NCI-H1417 treated with DMSO at 0.1 percent for 48 hours (cell line): ENCODE data around the gene SNAI3.

ENCODE experiments used
- DNase-seq: peaks from one replicate; lab custom pipeline; 2025; lab: John Stamatoyannopoulos, UW

The SNAI3 gene

DNA sequence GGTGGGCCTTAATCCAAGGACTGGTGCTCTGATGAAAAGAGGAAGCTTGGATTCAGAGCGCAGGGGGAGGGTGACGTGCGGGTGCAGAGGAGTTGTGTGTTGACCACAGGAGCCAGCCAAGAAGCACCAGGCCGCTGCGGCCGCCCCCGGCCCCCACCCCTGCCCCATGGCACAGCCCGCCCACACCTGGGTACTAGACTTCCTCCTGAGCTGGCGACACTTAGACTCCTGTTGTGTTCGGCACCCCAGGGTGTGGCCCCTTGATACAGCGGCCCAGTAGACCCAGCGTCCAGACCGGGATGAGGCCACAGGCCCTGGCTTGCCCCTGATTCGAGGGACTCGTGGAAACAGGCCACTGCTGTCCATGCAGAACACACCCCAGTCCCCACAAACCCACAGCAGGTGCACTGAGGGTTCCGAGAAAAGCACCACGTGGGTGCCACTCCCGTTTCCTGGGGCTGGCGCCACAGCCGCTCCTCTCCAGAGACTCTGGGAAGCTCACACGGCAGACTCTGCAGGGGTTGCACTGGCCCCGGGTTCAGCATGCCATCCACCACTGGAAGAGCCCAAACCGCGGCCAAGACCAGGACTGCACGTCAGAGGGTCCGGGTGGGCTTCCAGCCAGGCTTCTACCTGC, 5.7 kb upstream of the SNAI3 start:
- DNase-seq: no peak

DNA sequence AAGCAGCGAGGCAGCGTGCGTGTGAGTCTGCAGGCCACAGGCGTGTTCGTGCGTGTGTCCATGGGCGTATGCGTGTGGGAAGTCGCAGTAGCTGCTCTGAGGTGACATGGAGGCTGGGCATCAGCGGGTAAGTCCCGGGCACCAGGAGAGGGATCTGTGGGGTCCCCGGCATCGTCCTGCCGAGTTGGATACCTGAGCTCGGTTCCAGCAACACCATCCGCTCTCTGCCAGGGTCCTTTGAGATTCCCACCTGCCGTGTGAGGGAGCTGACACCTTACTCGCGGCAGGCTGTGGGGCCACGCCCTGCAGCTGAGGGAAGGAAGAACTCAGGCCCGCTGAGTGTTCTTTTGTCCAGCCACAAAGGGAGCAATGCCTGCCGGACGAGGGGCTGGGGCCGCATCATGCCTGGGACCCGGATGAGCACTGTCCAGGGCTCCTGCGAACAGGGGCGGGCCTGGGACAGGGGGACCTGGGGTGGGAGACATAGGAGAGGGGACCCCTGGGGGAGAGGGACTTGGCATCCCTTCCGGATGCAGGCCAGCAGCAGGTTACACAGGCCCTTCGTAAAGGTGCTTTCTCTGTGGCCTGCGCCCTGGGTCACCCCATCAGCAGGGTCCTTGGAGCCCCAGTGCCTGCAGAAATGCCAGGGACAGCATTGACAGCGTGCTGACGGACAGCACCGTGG, 5.0 kb upstream of the SNAI3 start:
- no peak for DNase-seq

DNA sequence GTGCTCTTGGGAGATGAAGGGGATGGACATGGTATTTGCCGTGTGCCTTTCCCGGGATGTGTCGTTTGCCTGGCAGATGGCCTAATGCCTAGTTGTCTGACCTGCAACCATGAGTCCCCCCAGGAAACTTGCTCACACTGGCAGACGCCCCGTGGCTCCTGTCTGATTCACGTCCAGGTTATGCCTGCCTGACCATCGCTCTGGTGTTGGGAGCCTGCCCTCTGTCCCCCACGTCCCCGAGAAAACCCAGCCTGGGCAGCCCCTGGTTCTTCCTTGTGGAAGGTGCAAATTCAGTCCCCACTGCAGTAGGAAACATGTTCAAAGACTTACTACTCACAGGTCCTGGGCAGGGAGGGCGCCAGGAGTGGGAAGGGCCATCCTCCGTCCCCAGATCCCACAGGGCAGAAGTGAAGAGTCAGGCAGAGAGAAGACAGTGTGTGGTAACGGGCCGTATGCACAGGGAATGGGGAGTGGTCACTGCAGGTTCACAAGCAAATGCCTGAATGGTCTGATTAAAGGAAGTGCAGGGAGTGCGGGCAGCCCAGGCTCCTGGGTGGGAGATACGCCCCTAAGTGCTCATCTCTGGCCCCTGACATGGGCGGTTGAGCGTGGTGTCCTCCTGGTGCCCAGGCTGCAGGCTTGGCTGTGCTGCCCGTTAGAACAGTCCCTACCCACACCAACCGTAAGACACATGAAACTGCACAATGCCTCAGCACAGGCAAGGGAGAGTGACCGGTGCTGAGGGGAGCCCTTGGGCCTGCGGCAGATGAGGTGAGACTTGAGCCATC, 4.2 kb upstream of the SNAI3 start:
- DNase-seq: no peak

DNA sequence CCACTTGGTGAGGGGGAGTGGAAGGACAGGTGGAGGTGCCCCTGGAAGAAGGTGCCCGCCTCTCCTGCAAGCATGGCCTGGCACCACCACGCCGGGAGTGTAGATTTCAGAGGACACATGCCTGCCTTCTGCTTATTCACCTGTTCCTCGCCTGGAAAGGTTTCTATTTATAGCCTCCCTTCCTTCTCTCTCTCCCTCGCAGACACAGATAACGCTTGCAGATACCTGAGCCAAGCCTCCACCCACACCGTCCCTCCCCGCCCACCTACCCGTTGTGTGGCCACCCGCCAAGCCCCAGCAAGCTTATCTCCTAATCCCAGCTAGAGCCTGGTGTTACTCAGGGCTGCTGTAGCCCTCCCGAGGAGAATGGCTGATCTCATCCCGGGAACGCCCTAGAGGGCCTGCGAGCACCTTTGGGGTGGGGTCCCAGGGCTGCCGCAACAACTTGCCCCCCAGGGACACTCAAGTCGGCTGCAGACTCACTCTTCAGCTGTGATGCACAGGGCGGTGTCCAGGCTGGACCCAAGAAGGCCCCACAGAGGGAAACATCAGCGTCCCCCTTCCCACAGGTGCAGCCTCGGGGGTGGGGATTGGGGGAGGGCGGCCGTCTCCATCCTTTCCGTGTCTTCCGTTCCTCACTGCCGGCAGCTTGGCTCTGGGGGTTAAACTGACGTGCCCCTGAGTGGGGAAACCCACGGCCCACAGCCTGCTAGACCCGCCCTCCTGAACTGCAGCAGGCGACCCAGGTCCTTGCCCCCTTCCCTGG, 1.9 kb upstream of the SNAI3 start:
- DNase-seq: no peak

DNA sequence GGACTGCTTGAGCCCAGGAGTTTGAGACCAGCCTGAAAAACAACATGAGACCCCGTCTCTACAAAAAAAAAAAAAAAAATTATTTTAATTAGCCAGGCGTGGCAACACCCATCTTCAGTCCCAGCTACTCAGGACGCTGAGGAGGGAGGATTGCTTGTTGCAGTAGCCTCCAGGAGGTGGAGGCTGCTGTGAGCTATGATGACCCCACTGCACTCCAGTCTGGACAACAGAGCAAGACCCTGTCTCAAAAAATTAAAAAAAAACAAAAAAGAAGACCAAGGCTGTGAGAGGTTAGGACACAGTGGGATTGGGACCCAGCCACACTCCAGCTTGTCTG, 1.3 kb upstream of the SNAI3 start:
- no peak for DNase-seq

GRCh38 chr16:88687254-88687576, 908 bp upstream of the SNAI3 start:
- DNase-seq: no peak

- DNase-seq: no peak
These were observed 257 bp downstream of the SNAI3 start for GRCh38 chr16:88686062-88686438.

DNA sequence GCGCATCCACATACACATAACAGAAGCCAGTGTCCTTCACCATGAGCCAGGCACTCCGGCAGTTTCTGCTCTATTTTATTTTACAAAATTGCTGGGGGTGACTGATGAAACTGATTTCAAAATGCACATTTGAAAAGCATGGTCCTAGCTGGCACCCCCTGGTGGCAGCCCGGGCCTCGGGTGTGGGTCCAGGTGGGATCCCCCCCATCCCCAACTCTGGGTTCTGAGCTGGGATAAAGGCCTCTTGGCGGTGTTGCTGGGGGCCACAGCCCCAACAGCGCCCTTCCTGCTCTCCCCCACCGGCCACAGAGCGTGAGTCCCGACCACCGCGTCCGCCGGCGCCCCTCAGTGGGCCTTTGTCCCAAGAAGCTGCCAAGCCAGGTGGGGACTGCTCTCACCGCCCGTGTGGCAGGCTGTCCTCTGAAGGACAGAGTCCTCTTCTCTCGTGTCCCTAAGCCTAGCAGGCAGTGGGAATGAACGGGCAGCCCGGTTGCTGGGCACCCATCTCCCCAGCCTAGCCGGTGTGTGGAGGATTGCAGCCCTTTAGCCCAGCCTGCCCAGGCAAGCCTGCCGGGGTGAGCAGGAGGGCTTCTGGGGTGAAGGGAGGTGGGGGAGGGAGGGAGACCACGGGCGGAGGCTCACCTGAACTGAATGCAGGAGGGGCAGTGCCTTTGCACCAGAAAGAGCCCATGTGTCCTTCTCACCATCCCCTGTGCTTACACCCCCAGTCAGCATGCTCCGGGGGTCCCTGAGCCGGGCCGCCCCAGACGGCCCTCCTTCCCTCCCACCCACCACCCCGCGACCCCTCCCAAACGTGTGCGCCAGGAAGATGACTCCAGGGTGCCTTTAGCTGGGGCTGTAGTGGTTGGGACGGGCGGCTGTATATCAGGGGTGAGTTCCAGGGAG, 898 bp downstream of the SNAI3 start:
- no peak for DNase-seq

DNA sequence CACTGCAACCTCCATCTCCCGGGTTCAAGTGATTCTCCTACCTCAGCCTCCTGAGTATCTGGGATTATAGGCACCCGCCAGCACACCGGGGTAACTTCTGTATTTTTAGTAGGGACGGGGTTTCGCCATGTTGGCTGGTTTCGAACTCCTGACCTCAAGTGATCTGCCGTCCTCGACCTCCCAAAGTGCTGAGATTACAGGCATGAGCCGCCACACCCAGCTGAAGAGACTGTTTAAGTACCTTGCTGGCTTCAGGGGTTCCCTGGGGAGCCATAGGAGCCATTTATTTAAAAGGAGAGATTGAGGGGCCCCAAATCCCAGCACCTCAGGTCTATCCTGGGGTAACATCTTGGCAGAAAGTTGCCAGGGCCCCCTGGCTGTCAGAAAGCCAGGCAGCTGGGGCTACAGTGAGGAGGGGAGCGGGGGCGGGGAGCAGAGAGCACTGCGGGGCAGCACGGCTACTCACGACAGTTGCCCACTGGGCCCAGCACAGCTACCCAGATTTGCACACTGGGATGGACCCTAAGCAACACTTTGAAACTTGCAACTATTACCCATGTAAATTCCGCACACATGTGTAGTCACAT, 1.6 kb downstream of the SNAI3 start:
- DNase-seq: no peak

DNA sequence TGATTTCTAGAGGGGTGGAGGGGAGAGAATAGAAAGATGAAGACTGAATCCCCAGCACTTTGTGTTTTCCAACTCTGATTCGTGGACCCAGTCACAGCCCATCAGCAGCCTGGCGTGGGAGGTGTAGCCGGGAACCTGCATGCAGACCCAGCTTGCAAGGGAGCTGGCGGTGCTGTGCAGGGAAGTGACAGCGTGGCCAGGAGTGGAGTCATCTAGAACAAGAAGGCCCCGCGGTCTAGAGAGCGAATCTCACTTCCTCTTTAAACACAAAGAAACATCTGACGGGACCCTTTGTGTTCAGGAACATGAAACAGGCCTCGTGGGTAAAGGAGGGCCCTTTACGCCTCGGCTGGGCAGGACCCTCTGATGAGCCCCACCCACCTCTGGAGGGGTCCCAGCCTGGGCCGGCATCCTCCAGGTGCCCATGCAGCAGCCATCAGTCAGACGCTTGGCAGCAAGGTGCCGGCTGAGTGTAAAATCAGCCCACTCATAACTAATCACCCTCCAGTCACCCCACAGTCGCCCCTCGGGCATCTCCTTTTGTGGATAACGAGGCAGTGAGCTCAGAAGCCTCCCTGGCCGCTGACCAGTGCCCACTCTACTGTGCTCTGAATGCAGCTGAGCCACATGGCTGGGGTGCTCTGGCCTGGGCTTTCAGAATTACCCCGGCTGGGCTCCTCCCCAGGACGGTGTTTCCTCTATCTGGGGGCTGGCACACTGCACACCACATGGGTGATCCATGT, 4.4 kb downstream of the SNAI3 start:
- DNase-seq: no peak

DNA sequence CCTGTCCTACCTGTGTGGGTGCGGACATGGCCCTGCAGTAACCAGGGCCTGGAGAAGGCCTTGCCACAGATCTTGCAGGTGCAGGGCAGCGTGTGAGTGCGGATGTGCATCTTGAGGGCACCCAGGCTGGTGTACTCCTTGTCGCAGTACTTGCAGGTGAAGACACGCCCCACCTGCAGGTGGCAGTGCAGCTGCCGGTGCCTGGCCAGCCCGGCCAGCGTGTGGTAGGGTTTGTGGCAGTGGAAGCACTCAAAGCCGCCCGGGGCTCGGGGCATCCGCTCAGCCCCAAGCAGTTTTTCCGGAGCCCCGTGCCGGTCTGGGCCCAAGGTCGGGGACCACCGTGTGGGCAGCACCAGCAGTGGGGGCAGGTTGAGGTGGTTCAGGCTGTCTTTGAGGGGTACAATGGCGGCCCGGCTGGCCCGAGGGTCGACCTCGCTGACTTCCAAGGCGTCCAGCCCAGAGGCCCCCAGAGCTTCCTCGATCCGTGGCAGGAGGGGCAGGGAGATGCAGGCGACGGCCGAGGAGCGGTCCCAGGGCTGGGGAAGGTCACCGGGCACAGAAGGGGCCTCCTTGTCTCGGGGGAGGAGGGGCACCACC, 5.1 kb downstream of the SNAI3 start:
- no peak for DNase-seq

- no peak for DNase-seq
These were observed 5.7 kb downstream of the SNAI3 start for GRCh38 chr16:88680554-88681083.

DNA sequence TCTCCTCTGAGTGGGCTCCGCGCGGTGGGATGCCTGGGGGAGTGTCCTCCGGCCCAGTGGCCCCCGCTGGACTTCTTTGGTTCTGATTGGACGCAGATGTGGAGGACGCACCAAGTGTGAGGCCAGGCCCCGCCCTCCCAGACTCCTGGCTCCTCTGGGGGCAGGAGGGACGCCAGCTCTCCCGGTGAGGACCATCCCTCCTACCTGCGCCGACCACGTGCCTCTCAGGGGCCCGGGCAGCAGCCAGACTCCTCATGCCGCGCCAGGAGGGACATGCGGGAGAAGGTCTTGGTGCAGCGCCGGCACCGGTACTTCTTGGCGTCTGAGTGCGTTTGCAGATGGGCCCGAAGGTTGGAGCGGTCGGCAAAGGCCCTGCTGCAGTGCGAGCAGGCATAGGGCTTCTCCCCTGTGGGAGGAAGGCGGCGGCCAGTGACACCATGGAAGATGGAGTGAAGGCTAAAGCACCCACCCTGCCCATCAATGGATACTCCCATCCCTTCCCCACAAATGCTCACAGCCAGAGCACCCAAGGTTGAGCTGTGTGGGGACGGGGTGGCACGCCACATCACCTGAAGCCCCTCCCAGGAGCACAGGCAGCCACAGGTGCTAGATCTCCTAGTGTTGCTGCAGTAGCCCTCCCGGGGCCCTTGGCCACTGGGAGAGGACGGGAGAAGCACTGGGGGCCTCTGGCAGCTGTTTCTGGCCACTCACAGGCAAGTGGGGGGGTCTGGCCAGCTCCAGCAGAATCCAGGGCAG, 7.9 kb downstream of the SNAI3 start:
- DNase-seq: no peak

GRCh38 chr16:88677721-88678120, 8.6 kb downstream of the SNAI3 start:
- DNase-seq: no peak

GRCh38 chr16:88676502-88677242, 9.6 kb downstream of the SNAI3 start:
- DNase-seq: no peak

GRCh38 chr16:88673716-88674379, 12.5 kb downstream of the SNAI3 start:
- no peak for DNase-seq

- DNase-seq: no peak
These were observed 13.5 kb downstream of the SNAI3 start for GRCh38 chr16:88672776-88673175.

DNA sequence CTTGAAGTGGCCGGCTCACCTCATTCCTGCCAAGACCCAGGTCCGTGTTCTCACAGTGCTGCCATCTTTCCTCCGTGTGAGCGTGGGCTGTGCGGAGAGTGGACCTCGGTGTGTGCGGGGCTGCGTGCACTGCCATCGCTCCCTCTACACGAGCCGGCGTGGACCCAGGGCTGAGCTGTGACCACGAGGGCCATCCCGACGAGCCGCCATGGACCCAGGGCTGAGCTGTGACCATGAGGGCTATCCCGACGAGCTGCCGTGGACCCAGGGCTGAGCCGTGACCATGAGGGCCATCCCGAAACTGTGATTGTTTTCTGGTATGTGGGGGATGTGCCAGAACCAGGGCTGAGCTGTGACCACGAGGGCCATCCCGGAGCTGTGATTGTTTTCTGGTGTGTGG, 14.5 kb downstream of the SNAI3 start:
- DNase-seq: no peak
